ENCODE measurements around the gene DNAJC13.

DNAJC13 gene

GRCh38 chr3:132519914-132520313 is 102.6 kb downstream of the DNAJC13 start:
- TF ChIP-seq CTCF (IDR thresholded peaks at IDR 0.05; ENCODE audit: low read depth, low read length, poor library complexity, severe bottlenecking) (no peak), EZH2phosphoT487 (IDR thresholded peaks at IDR 0.05; ENCODE audit: borderline replicate concordance, low read length) (no peak)
- Histone ChIP-seq H3K36me3 (ENCODE audit: control insufficient read depth, low read length) (peaks cover 59% of the 10 kb centered on the region), H3K9me3 (ENCODE audit: control insufficient read depth, insufficient read depth, low read length) (no peaks in the 10 kb centered on the region)

GRCh38 chr3:132521901-132522300 is 104.6 kb downstream of the DNAJC13 start:
- Histone ChIP-seq H3K9me2 (replicated peaks; ENCODE audit: control insufficient read depth, low read length) (no peaks in the 10 kb centered on the region), H3K79me2 (ENCODE audit: control insufficient read depth, low read length) (no peaks in the 10 kb centered on the region), H3K4me2 (ENCODE audit: low read length) (no peak overlapping the region), H3F3A (ENCODE audit: control insufficient read depth, insufficient read depth) (no peaks in the 10 kb centered on the region), H4K20me1 (ENCODE audit: control insufficient read depth, insufficient read depth, low read depth, low read length) (no peaks in the 10 kb centered on the region), H3K4me3 (ENCODE audit: low read length) (no peak overlapping the region), H3K9me3 (ENCODE audit: control insufficient read depth, insufficient read depth, low read length) (no peaks in the 10 kb centered on the region), H3K27ac (ENCODE audit: low read depth, low read length) (no peak overlapping the region), H3K27me3 (ENCODE audit: control insufficient read depth, low read length) (no peaks in the 10 kb centered on the region), H3K36me3 (ENCODE audit: control insufficient read depth, low read length) (peaks cover 50% of the 10 kb centered on the region), H3K4me1 (ENCODE audit: control insufficient read depth, low read length) (no peaks in the 10 kb centered on the region)
- TF ChIP-seq CTCF (IDR thresholded peaks at IDR 0.05; ENCODE audit: low read depth, low read length, poor library complexity, severe bottlenecking): no peak
- TF ChIP-seq EZH2phosphoT487 (IDR thresholded peaks at IDR 0.05; ENCODE audit: borderline replicate concordance, low read length): no peak

More at GRCh38 chr3:132519914-132520313, 102.6 kb downstream of the DNAJC13 start:
- Histone ChIP-seq H3K79me2 (ENCODE audit: control insufficient read depth, low read length) (no peaks in the 10 kb centered on the region), H3K4me3 (ENCODE audit: low read length) (no peak overlapping the region), H3K27ac (ENCODE audit: low read depth, low read length) (no peak overlapping the region), H3K4me2 (ENCODE audit: low read length) (no peak overlapping the region), H3K4me1 (ENCODE audit: control insufficient read depth, low read length) (no peaks in the 10 kb centered on the region), H3F3A (ENCODE audit: control insufficient read depth, insufficient read depth) (no peaks in the 10 kb centered on the region), H3K9me2 (replicated peaks; ENCODE audit: control insufficient read depth, low read length) (no peaks in the 10 kb centered on the region), H4K20me1 (ENCODE audit: control insufficient read depth, insufficient read depth, low read depth, low read length) (no peaks in the 10 kb centered on the region), H3K27me3 (ENCODE audit: control insufficient read depth, low read length) (no peaks in the 10 kb centered on the region)

- no peaks in the 10 kb centered on the region for H3K9me2 ChIP-seq (replicated peaks; ENCODE audit: control insufficient read depth, low read length)
- no peaks in the 10 kb centered on the region for H3F3A ChIP-seq (ENCODE audit: control insufficient read depth, insufficient read depth)
- no peaks in the 10 kb centered on the region for H3K4me1 ChIP-seq (ENCODE audit: control insufficient read depth, low read length)
- peaks cover 48% of the 10 kb centered on the region for H3K36me3 ChIP-seq (ENCODE audit: control insufficient read depth, low read length)
- H3K27ac ChIP-seq (ENCODE audit: low read depth, low read length): no peak overlapping the region
- no peak overlapping the region for H3K4me2 ChIP-seq (ENCODE audit: low read length)
- no peaks in the 10 kb centered on the region for H3K27me3 ChIP-seq (ENCODE audit: control insufficient read depth, low read length)
- H3K79me2 ChIP-seq (ENCODE audit: control insufficient read depth, low read length): no peaks in the 10 kb centered on the region
- H3K9me3 ChIP-seq (ENCODE audit: control insufficient read depth, insufficient read depth, low read length): no peaks in the 10 kb centered on the region
- no peaks in the 10 kb centered on the region for H4K20me1 ChIP-seq (ENCODE audit: control insufficient read depth, insufficient read depth, low read depth, low read length)
- H3K4me3 ChIP-seq (ENCODE audit: low read length): no peak overlapping the region
- TF ChIP-seq EZH2phosphoT487 (IDR thresholded peaks at IDR 0.05; ENCODE audit: borderline replicate concordance, low read length) (no peak), CTCF (IDR thresholded peaks at IDR 0.05; ENCODE audit: low read depth, low read length, poor library complexity, severe bottlenecking) (no peak)
Measured at GRCh38 chr3:132522353-132522752, 105.1 kb downstream of the DNAJC13 start.
